PC-3 (cell line): ENCODE results near the gene MAGEF1.

Source experiments
- CTCF ChIP-seq: fragments of 300-600 bp; sonication (generic); conservative IDR thresholded peaks from 2 replicates; pipeline ENCODE4 v1.5.1; 2017; ENCODE audit warnings: antibody characterized with exemption, low read depth, mild to moderate bottlenecking, low read length
- EZH2 ChIP-seq: fragments of 300-600 bp; sonication (generic); IDR thresholded peaks from one replicate; pipeline ENCODE4 v1.6.1; 2017; ENCODE audit warnings: antibody characterized with exemption, mild to moderate bottlenecking, low read length; ENCODE audit not compliant: unreplicated experiment
- EZH2phosphoT487 ChIP-seq: fragments of 300-600 bp; sonication (generic); IDR thresholded peaks from 2 replicates; pipeline ENCODE4 v1.6.1; 2018; ENCODE audit warnings: mild to moderate bottlenecking, antibody characterized with exemption, low read length, borderline replicate concordance

- no peak for TF ChIP-seq CTCF
- TF ChIP-seq EZH2, result no peak
- TF ChIP-seq EZH2phosphoT487, result no peak
Measured at GRCh38 chr3:184730924-184731323, 19.1 kb upstream of the MAGEF1 start.
